ENCODE data around the gene SIRPG. TPM values are rescaled to one million over a fixed set of nuclear protein-coding genes. Genes with fewer than 3 reads are reported as not detected.

Gene SIRPG
- total RNA-seq, 1 experiment from 2014 or later = not detected

- no CpG with 5 or more reads among the region's 4 CpGs for WGBS (ENCODE audit: extremely low coverage, insufficient read length, low lambda C conversion rate)
- Mint-ChIP-seq H3K27ac (no peak overlapping the region), H3K4me3 (no peak overlapping the region), H3K36me3 (ENCODE audit: insufficient read depth in 1 of 3, low read depth in 3 of 3) (peaks cover 3 to 12% (median 6%) of the 10 kb centered on the region in 3 experiments; a peak in 5 of 7 replicates), H3K4me1 (peaks cover 9% of the 10 kb centered on the region in 2 experiments), H3K27me3 (ENCODE audit: low read depth) (peaks cover 74% of the 10 kb centered on the region), H3K9me3 (peaks cover 18 to 20% of the 10 kb centered on the region in 2 experiments)
- Histone ChIP-seq H3K14ac (ENCODE audit: insufficient read depth, low read length) (no peak overlapping the region), H3K27me3 (ENCODE audit: insufficient read depth, low read length) (no peaks in the 10 kb centered on the region), H3K18ac (ENCODE audit: insufficient read length, low read depth, low read length) (no peak overlapping the region), H2BK15ac (ENCODE audit: low read depth, low read length) (no peak overlapping the region), H2BK20ac (ENCODE audit: low read depth, low read length, poor library complexity, severe bottlenecking) (no peak overlapping the region), H3K4ac (ENCODE audit: low read depth, low read length) (no peak overlapping the region), H3K9me3 (ENCODE audit: control insufficient read depth, low read depth, low read length) (no peaks in the 10 kb centered on the region), H2BK12ac (ENCODE audit: insufficient read length, low read depth, low read length) (no peak overlapping the region), H3K79me2 (ENCODE audit: insufficient read depth, low read length) (no peaks in the 10 kb centered on the region), H4K91ac (ENCODE audit: insufficient read length, low read depth, low read length) (no peak overlapping the region), H3K79me1 (ENCODE audit: insufficient read depth, low read depth, low read length, poor library complexity, severe bottlenecking) (no peaks in the 10 kb centered on the region), H3K23ac (ENCODE audit: insufficient read length, low read depth, low read length) (no peak overlapping the region), H4K5ac (ENCODE audit: insufficient read length, low read depth, low read length) (no peak overlapping the region), H3T11ph (ENCODE audit: low read length) (no peak overlapping the region), H2AFZ (ENCODE audit: low read length) (no peak overlapping the region), H3K4me1 (ENCODE audit: insufficient read depth, low read length) (no peaks in the 10 kb centered on the region), H2BK120ac (ENCODE audit: low read depth, low read length, poor library complexity, severe bottlenecking) (no peak overlapping the region), H3K4me2 (ENCODE audit: insufficient read depth, insufficient read length, low read length) (no peak overlapping the region), H2AK5ac (ENCODE audit: insufficient read length, low read length) (no peak overlapping the region), H3K56ac (ENCODE audit: insufficient read length, low read depth, low read length) (no peak overlapping the region), H3K27ac (ENCODE audit: insufficient read length, low read depth, low read length) (no peak overlapping the region), H4K20me1 (ENCODE audit: control insufficient read depth, insufficient read depth, insufficient read length) (no peaks in the 10 kb centered on the region), H2BK5ac (ENCODE audit: insufficient read length, low read length) (no peak overlapping the region), H3K23me2 (ENCODE audit: insufficient read length, low read depth, low read length, poor library complexity, severe bottlenecking) (no peaks in the 10 kb centered on the region), H3K9ac (ENCODE audit: extremely low read depth, insufficient read length, low read length) (no peak overlapping the region), H4K8ac (replicated peaks; ENCODE audit: insufficient read length, low read depth, low read length) (no peak overlapping the region)
- DNase-seq = no peak
- no peak for TF ChIP-seq CTCF (conservative IDR thresholded peaks at IDR 0.05)
Observed at GRCh38 chr20:1674990-1675780, 17.6 kb upstream of the SIRPG start.

All from H9 (cell line).